Suppressor macrophage (primary cell): ENCODE results near the gene RPS27L.

Experiments
- DNase-seq, 4 experiments: peaks; one replicate each; pipeline ENCODE4 v3.0.0-alpha.2; 2020 to 2022

RPS27L gene

DNA sequence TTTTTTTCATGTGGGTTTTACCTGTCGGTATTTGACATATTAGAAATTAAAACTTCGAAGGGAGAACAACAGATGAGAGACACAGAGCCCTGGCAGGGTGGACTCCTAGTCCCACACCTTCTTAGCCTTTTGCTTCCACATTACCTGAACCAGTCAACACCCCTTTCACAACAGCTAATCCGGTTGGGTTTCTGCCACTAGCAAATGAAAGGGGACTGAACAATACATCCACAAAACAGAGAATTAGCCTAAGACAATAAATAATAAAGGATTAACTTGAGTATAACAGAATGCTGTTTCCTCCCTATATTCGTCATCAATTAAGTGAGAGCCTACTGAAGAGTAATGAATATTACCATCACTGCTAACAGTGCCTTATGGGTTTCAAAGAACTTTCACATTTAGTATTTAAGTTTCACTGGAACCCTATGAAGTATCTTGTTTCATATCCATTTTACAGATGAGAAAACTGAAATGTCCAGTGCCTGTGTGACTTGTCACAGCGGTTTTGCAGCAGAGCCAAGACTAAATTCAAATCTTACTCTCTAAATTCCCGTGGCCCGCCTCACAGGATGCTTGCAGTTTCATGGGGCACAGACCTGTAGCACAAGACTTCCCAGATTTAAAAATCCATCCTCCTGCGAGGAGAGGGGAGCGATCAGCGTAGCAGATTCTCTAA is 31.1 kb upstream of the RPS27L start:
- peak in 1 of 4 experiments; percentile 7 for DNase-seq

DNA sequence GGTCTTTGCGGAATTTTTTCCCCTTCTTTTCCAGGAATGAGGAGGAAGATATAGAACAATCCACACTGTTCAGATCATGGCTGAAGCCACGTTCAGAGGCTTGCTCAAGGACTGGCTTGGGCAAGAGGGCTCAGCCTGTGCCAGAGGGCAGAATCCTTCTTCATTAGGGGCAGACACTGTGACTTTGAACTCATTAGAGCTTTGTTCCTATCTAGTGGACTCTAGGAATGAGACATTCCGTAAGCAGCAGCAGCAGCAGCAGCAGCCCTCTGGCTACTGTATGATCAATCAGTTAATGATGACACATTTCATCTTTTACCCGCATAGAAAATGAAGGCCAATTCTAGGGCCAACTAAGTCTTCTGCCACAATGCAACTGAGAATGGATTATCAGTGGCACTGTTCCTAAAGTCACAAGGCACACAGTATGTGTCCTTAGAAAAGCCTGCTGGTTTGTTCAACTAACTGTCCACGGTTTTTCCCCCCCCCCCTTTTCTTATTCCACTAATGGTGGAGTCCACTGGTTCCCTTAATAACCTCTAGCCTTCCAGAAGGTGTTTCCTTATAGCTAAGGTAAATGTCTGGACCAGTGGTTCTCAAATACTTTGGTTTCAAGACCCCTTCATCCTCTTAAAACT is 30.4 kb upstream of the RPS27L start:
- no peak for DNase-seq

GRCh38 chr15:63186065-63186464 is 28.8 kb upstream of the RPS27L start:
- DNase-seq: no peak

DNA sequence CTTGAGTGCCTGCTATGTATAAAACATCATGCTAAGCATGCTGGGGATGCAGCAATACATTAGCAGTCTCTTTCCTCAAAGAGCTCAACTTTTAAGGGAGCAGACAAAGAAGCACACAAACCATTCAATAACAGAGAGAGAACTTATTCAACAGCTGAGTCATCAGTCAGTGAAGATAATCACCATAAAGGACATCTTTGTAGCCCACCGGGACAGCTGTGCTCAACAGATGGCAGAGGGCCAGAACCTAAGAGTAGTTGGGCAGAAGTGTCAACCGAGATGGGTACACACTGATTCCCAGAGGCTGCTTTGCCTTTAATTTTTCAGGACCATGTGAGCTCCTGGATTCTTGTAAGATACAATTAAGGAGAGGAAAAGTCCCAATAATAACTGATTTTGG is 27.9 kb upstream of the RPS27L start:
- no peak for DNase-seq

- DNase-seq: peak; percentile 56 to 79 (median 68)
These were observed 24.4 kb upstream of the RPS27L start for GRCh38 chr15:63181648-63182047.

DNA sequence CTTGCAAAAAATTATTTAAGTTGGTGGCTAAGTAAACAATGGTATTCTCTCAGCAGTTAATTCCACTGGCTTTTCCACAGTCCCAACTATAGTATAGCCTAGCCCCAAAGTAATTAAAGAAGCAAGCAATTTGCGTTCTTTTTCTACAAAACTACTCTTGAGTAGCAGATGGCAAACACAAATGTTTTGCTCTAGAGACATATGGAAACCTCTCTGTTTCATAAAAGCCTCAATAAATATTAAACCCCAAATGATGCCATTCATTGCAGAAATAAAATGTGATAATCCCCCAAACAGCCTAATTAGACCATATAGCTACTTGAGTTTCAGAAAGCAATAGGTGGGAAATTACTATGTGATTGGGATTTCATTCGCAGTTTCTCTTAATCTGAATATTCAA is 23.5 kb upstream of the RPS27L start:
- DNase-seq: no peak

GRCh38 chr15:63178034-63178433 is 20.8 kb upstream of the RPS27L start:
- no peak for DNase-seq

DNA sequence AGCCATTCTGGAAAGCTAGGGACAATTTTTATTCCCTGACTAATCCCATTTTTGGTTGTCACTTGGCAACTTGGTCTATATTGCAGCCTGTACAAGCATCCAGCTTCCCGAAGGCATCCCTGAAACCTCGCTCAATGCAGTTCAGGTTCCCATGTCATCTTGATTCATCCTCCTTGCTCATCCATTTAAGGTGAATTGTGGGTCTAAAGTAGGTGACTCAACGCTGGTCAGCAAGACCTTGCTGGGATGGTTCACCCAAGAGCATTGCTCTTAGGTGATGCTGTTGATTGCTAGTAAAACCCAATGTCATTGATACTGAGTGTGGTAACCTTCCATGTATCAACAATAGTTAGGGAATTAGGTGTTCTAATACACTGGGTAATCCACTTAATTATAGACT is 19.0 kb upstream of the RPS27L start:
- DNase-seq: no peak

DNA sequence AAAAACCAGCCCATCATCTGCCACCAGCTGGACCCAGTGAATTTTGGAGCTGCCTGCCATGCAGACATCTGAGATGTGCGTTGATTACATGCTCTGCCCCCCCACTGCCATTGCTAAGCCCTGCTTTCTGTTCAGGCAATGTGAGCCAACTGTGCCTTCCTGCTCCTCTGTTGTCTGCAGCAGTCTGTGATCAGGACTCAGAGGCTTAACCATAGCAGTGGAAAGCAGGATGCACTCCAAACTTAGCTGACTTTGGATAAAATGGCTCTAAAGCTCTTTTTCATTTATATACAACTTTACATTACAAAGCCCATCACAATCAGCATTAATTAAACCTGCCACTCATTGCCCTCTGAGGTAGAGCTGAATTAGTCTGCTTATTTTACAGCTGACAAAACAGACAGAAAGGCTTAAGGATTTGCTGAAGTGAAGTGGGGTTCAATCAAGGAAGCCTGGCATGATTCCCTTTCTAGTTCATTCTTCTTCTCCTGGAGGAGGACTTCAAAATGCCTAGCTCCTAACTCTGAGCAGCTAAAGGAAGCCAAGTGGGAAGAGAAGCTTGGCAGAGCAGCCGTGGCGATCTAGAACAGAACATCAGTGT is 15.7 kb upstream of the RPS27L start:
- no peak for DNase-seq

- no peak for DNase-seq
These were observed 15.1 kb upstream of the RPS27L start for GRCh38 chr15:63172376-63172775.

GRCh38 chr15:63169788-63170187 is 12.5 kb upstream of the RPS27L start:
- DNase-seq: no peak

DNA sequence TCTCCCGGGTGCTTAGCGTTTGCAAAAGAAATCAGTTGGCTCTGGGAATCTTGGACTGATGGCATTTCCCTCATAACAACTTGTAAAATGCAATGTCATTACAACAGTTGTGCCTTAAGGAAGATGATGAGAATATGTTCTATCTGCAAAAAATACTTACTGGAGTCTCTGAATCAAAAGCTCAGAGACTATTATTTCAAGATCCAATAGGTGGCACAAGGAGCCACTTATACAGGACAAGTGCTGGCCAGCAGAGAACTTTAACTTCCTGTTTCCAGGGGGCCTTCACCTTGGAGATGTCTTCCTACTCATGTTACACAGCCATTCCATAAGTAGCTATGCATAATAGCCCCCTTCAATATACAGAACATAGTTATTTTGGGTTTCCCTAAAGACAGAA is 8.9 kb upstream of the RPS27L start:
- DNase-seq: peak; percentile 39 to 70 (median 63)

DNA sequence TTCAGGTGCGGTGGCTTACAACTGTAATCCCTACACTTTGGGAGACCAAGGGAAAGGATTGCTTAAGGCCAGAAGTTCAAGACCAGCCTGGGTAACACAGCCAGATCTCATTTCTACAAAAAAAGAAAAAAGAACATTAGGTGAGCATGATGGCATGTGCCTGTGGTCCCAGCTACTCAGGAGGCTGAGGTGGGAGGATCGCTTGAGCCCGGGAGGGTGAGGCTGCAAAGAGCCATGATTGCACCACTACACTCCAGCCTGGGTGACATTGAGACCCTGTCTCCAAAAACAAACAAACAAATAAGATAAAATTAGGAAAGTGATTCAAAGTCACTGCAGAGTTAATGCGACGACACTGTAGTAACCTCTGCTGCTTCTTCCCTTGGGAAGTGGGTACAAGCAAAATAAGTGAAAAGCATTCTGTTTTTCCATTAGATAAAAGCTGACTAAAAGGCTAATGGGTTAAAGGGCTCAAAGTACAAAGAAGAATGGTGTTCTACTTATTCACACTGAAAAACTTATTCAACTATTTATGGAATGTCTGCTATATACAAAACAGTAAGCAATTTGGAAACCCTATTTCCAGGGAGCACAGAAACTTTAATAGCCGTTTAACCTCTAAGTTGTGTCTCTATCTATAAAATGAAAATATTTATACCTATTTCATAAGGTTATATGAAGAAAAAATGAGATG is 8.0 kb upstream of the RPS27L start:
- DNase-seq: no peak

DNA sequence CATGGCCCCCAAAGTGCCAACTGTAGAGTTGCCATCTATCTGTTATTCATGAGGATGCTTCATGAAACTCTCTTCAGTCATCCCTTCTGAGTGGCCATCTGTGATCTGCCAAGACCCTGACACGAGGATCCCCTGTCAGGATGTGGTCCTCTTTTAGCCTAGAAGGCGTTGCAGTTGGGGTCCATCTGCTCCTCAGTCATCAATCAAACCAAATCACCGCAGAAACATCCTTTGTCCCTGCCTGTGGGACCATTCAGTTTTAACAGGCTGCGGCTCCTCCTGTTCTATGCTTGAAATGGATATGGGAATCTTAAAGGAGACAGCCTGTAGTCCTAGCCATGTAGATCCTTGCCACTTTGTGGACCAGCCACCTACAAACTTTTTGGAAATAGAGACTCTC is 5.9 kb upstream of the RPS27L start:
- DNase-seq: no peak

DNA sequence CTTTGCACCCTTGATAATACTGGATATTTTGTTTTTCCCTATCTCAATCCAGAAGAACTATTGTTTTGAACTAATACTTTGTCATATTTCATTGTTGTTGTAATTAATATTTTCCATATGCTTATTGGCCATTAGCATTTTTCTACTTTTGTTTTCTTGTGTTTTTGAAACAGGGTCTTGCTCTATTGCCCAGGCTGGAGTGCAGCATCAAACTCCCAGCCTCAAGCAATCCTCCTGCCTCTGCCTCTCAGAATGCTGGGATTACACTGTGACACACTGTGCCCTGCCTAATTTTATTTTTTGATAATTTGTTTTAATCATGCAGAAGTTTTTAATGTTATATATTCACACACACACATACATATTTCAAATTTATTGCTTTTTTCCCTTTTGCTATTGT is 3.4 kb upstream of the RPS27L start:
- DNase-seq: no peak

DNA sequence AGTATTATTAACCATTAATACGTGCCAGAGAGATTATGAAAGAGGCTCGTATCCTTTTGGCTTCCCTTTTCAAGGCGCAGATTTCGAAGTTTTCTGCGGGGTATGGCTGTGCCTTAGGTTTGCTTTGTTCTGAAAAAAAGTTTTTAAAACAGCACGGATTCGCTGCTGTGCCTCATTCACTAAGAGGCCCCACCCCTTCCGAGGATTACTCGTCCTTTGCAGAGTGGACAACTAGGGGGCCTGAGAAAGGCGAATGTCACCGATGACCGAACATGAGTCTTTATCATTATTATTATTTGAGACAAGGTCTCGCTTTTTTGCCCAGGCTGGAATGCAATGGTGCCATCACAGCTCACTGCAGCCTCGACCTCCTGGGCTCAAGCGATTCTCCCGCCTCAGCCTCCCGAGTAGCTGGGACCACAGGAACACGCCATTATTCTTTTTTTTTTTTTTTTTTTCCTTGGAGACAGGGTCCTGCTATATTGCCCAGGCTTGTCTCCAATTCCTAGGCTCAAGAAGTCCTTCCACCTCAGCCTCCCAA is 684 bp upstream of the RPS27L start:
- peak; percentile 59 to 80 (median 75) for DNase-seq

DNA sequence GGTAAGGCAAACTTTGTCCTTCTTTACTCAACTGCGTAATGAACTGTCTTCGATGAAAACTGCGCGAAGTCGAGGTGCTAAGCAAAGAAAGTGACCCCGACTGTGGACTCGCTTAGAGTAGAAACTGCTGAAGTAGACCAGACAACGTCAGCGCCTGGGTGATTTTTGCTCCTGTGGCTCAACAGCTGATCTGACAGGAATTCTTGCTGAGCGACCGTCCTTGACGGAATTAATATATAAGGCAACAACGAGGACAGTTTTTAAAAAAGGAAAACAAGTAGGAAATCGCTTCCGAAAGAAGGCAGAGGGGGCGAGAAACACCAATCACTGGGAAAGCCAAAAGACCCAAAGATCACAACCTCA is 541 bp downstream of the RPS27L start:
- peak; percentile 67 to 75 (median 72) for DNase-seq

GRCh38 chr15:63156086-63156710 is 1.1 kb downstream of the RPS27L start:
- peak in 2 of 4 experiments; percentile 10 to 24 for DNase-seq

DNA sequence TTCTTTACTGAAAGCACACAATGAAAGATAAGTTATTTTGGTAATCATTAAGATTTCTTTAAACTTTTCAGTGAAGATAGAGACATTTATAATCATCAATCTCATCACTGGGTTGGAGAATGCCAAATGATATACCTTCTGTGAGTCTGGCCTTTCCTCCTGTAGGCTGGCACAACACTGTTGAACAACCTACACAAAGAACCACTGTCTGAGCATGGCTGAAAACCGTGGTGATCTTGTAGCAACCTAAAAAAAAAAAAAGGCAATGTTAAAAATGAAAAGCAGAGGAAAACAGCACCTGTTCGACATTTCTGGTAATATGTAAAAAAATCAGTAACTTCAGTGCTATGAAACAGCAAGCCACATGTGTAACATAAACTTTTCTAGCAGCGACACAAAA is 1.8 kb downstream of the RPS27L start:
- no peak for DNase-seq

- DNase-seq: no peak
These were observed 5.6 kb downstream of the RPS27L start for GRCh38 chr15:63151665-63152064.

GRCh38 chr15:63146684-63147083 is 10.6 kb downstream of the RPS27L start:
- DNase-seq: no peak

DNA sequence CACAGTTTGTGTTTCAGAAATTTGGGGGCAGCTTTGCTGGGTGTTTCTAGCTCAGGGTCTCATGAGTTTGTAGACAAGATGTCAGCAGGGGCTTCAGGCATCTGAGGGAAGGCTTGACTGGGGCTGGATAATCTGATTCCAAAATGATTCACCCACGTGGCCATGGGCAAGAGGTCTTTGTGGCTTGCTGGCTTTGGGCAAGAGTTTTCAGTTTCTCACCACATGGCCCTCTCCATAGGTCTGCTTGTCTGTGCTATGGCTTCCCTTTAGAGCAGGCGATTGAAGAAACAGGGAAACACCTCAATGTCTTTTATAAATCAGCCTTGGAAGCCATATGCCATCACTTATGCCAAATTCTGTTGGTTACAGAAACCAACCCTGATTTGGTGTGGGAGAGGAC is 11.9 kb downstream of the RPS27L start:
- DNase-seq: no peak

DNA sequence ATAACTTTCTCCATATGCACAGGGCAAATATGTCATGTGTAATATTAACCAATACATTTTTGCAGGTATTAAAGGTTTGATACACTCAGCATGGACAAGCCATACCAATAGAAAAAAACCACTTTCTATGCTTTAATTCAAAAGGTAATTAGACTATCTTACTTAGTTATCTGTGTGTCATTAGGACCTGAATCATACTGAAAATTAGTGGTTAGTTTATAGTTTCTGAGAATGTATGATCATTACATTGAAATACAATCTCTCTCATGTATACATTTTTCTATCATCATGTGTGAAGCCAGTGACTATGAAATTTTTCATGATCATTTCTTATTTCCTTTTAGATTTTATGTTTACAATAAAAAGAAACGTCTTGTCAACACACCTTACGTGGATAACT is 16.3 kb downstream of the RPS27L start:
- DNase-seq: no peak
